ENCODE results near the gene SRP54. TPM values are rescaled to one million over a fixed set of nuclear protein-coding genes. Genes with fewer than 3 reads are reported as not detected.

Gene SRP54
- total RNA-seq (ENCODE audit: low replicate concordance), result 37.0 and 78.4 TPM in 2 replicates

DNA sequence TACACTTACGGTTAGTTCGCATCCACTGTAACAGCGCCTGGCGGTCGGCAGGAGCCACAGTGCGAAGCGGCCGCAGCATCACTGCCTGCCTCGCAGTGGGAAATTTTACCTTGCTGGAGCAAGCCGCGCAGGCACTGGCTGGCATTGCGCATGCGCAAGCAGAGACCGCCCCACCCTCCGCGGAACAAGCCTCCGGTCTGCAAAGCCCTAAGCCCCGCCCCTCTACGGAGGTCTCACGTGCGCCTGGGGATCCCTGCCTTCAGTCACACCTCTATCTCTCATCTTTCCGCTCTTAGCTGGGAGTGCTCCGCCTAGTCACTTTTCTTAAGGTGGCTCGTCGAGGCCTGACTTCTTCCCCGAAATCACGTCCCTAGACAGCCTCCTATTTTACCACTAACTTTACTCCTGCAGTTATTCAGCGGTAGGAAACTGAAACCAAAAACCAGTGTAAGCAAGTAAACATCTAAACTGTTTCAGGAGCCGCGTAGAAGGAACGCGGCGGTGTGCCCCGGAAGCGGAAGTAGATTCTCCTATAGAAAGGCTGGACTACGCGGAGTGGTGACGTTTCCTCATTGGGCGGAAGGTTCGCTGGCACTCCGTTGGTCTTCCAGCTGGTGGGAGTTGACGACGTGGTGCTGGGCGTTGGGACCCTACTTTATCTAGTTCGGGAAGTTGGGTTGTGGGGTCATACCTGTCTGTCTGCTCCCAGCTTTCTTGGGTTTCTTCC, at the start of gene SRP54:
Gene SRP54, plus strand, starts transcription at position 572 of the 727 bp plus-strand sequence. CDS start 13,718 bp downstream, outside the sequence.
- peak within 1 kb of the TSS; percentile 94 for H3K4me3 ChIP-seq (ENCODE audit: low read depth, low read length)
- peak; percentile 98 for DNase-seq (ENCODE audit: low read depth)

DNA sequence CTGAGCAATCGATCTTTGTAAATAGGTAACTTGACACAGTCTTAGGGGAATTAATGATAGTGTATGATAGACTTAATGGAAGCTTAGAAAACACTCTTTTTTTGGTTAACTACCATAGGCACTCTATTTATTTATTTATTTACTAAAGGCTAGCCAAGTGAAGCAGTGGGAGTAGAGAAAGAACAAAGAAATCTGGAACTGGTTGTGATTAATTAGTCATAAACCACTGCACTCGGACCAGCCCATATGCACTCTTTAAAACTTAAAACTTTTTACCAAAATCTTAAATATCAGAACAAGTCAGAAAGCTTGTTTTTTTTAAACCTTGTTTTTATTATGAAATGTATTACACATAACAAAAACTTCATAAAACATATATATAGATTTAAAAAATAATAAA, 49.5 kb upstream of the SRP54 start:
- H3K4me3 ChIP-seq (ENCODE audit: low read depth, low read length), result no peak overlapping the region
- no peak for DNase-seq (ENCODE audit: low read depth)
- TF ChIP-seq CTCF (IDR thresholded peaks at IDR 0.05; ENCODE audit: insufficient read depth, low read length), result no peak

More for the DNA sequence above, at the start of gene SRP54:
- peak; percentile 44 for TF ChIP-seq CTCF (IDR thresholded peaks at IDR 0.05; ENCODE audit: insufficient read depth, low read length)

DNA sequence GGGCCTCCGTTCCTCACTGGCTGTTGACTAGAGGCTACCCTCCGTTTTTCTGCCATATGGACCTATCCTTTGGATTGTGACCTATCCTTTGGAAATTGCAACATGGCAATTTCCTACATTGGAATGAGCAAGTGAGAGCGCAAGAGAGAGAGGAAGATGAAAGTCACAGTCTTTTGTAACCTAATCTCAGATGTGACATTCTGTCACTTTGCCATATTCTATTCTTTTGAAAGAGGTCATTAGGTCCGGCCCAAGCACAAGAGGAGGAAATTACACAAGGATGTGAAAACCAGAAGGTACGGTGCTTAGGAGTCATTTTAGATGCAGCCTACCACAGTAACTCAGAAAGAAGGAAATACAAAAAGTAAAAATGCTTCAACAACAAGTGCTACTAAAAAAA, 47.3 kb upstream of the SRP54 start:
- H3K4me3 ChIP-seq (ENCODE audit: low read depth, low read length), result no peak overlapping the region
- DNase-seq (ENCODE audit: low read depth), result no peak
- TF ChIP-seq CTCF (IDR thresholded peaks at IDR 0.05; ENCODE audit: insufficient read depth, low read length), result no peak

- no peak for DNase-seq (ENCODE audit: low read depth)
- no peak overlapping the region for H3K4me3 ChIP-seq (ENCODE audit: low read depth, low read length)
- TF ChIP-seq CTCF (IDR thresholded peaks at IDR 0.05; ENCODE audit: insufficient read depth, low read length), result no peak
Observed at GRCh38 chr14:34937442-34937841, 45.4 kb upstream of the SRP54 start.

GRCh38 chr14:34937876-34938275, 44.9 kb upstream of the SRP54 start:
- DNase-seq (ENCODE audit: low read depth), result no peak

DNA sequence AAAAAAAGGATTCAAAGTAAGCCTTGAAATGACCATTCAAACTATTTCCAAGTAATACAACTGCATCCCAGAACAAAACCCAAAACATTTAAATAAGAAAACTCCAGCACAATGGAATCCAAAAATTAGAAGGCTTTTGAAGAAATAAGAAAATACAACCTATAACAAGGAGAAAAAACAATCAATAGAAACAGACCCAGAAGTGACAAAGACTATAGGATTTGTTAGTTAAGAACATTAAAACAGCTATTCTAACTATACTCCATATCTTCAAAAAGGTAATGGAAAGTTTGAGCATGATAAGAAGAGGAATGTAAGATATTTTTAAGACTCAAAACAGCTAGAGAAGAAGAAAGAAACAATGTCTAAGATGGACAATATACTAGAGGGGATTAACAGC, 39.3 kb upstream of the SRP54 start:
- TF ChIP-seq CTCF (IDR thresholded peaks at IDR 0.05; ENCODE audit: insufficient read depth, low read length), result no peak
- DNase-seq (ENCODE audit: low read depth), result no peak
- no peak overlapping the region for H3K4me3 ChIP-seq (ENCODE audit: low read depth, low read length)

More at GRCh38 chr14:34937876-34938275, 44.9 kb upstream of the SRP54 start:
- no peak overlapping the region for H3K4me3 ChIP-seq (ENCODE audit: low read depth, low read length)
- TF ChIP-seq CTCF (IDR thresholded peaks at IDR 0.05; ENCODE audit: insufficient read depth, low read length), result no peak
